Activated CD4-positive, alpha-beta T cell treated with anti-CD3 and anti-CD28 coated beads, Interleukin-2, amount 10 ng/mL, durations not matched to agents 24 days and 14 days (primary cell): ENCODE results near the gene PHF24. TPM values are rescaled to one million over a fixed set of nuclear protein-coding genes. Genes with fewer than 3 reads are reported as not detected.
A peak's percentile ranks its signal among the peaks of the same experiment; 100 is the strongest.

Source experiments
- DNase-seq: peaks from one replicate; pipeline ENCODE4 v3.0.0; 2022
- H3K27ac Mint-ChIP-seq: one replicate; pipeline ENCODE4 v1.8.0; 2022; ENCODE audit warnings: mild to moderate bottlenecking, mixed read lengths
- H3K27me3 Mint-ChIP-seq: one replicate; pipeline ENCODE4 v1.8.0; 2022; ENCODE audit warnings: mixed read lengths
- H3K36me3 Mint-ChIP-seq: one replicate; pipeline ENCODE4 v1.8.0; 2022; ENCODE audit warnings: low read depth, mild to moderate bottlenecking, mixed read lengths
- H3K4me1 Mint-ChIP-seq: one replicate; pipeline ENCODE4 v1.8.0; 2021; ENCODE audit warnings: mixed read lengths
- H3K4me3 Mint-ChIP-seq: one replicate; pipeline ENCODE4 v1.8.0; 2022; ENCODE audit warnings: mild to moderate bottlenecking, moderate library complexity, mixed read lengths
- H3K9me3 Mint-ChIP-seq: one replicate; pipeline ENCODE4 v1.8.0; 2021; ENCODE audit warnings: mixed read lengths
- intact Hi-C: fragments of 100-400 bp; cut with micrococcal nuclease; formaldehyde crosslinking; loops from one replicate; pipeline ENCODE4 v1.15.1; 2023
- total RNA-seq: library from RNA; stranded (reverse); gene quantifications from 2 replicates; pipeline ENCODE4 v1.2.3, GENCODE V29; 2022

The PHF24 gene
- total RNA-seq, 1 donor from 2014 or later: 0.14 TPM

- peak; percentile 85 for DNase-seq
- Mint-ChIP-seq H3K27me3 (no peaks in the 10 kb centered on the region), H3K27ac (peak overlapping the region; percentile 89), H3K9me3 (no peaks in the 10 kb centered on the region), H3K36me3 (peaks cover 5% of the 10 kb centered on the region), H3K4me1 (peaks cover 72% of the 10 kb centered on the region), H3K4me3 (peak overlapping the region; percentile 86)
- intact Hi-C loops: loop anchor here (1.0 to 5.0 kb wide), 5 partner anchors 26 to 286 kb away; partner anchors contain the start of gene PIGO
These were observed 30.3 kb downstream of the PHF24 start for GRCh38 chr9:34988218-34989002.

- Mint-ChIP-seq H3K36me3 (peaks cover 7% of the 10 kb centered on the region), H3K9me3 (no peaks in the 10 kb centered on the region), H3K27ac (peak within 1 kb of the TSS; percentile 89), H3K27me3 (no peaks in the 10 kb centered on the region), H3K4me3 (peak within 1 kb of the TSS; percentile 86), H3K4me1 (peaks cover 73% of the 10 kb centered on the region)
- peak; percentile 100 for DNase-seq
- intact Hi-C loops: loop anchor here (1.0 to 5.0 kb wide), 5 partner anchors 27 to 287 kb away; partner anchors contain the start of gene PIGO
These were observed 31.2 kb downstream of the PHF24 start, which contains the start of gene DNAJB5 for GRCh38 chr9:34989003-34989945. DNAJB5 (plus strand) TSS chr9:34989745; CDS start chr9:34990631, 886 bp downstream.

- H3K27ac Mint-ChIP-seq: peak overlapping the region; percentile 71
- peaks cover 71% of the 10 kb centered on the region for H3K4me1 Mint-ChIP-seq
- H3K9me3 Mint-ChIP-seq: no peaks in the 10 kb centered on the region
- peaks cover 9% of the 10 kb centered on the region for H3K36me3 Mint-ChIP-seq
- peak; percentile 86 for DNase-seq
- H3K27me3 Mint-ChIP-seq: no peaks in the 10 kb centered on the region
- H3K4me3 Mint-ChIP-seq: peak overlapping the region; percentile 86
- intact Hi-C loops: loop anchor here (1.0 to 5.0 kb wide), 6 partner anchors 28 to 288 kb away; partner anchors contain the start of gene PIGO
These were observed 32.0 kb downstream of the PHF24 start for GRCh38 chr9:34989946-34990635.

GRCh38 chr9:34990908-34991606, 33.0 kb downstream of the PHF24 start:
- Mint-ChIP-seq H3K4me3 (peak overlapping the region; percentile 86), H3K36me3 (peaks cover 11% of the 10 kb centered on the region), H3K4me1 (peaks cover 67% of the 10 kb centered on the region), H3K27ac (peak overlapping the region; percentile 87), H3K27me3 (no peaks in the 10 kb centered on the region), H3K9me3 (no peaks in the 10 kb centered on the region)
- intact Hi-C loops: loop anchor here (5.0 kb wide), 1 partner anchor 46 kb away; no protein-coding TSS in a partner anchor
- no peak for DNase-seq

GRCh38 chr9:34991607-34992375, 33.7 kb downstream of the PHF24 start:
- no peaks in the 10 kb centered on the region for H3K27me3 Mint-ChIP-seq

GRCh38 chr9:34992376-34992951, 34.4 kb downstream of the PHF24 start:
- peak; percentile 66 for DNase-seq
- H3K27ac Mint-ChIP-seq: peak overlapping the region; percentile 87
- peaks cover 55% of the 10 kb centered on the region for H3K4me1 Mint-ChIP-seq
- H3K9me3 Mint-ChIP-seq: no peaks in the 10 kb centered on the region
- no peaks in the 10 kb centered on the region for H3K27me3 Mint-ChIP-seq
- intact Hi-C loops: loop anchor here (1.0 to 5.0 kb wide), 2 partner anchors 9 to 45 kb away; no protein-coding TSS in a partner anchor
- peak overlapping the region; percentile 60 for H3K4me3 Mint-ChIP-seq
- H3K36me3 Mint-ChIP-seq: peaks cover 16% of the 10 kb centered on the region

More at GRCh38 chr9:34991607-34992375, 33.7 kb downstream of the PHF24 start:
- DNase-seq: peak; percentile 67
- Mint-ChIP-seq H3K36me3 (peaks cover 11% of the 10 kb centered on the region), H3K27ac (peak overlapping the region; percentile 87), H3K4me1 (peaks cover 60% of the 10 kb centered on the region), H3K4me3 (peak overlapping the region; percentile 60), H3K9me3 (no peaks in the 10 kb centered on the region)
- intact Hi-C loops: loop anchor here (1.0 to 5.0 kb wide), 2 partner anchors 10 to 46 kb away; no protein-coding TSS in a partner anchor

- Mint-ChIP-seq H3K9me3 (no peaks in the 10 kb centered on the region), H3K4me3 (peak overlapping the region; percentile 29), H3K4me1 (peaks cover 55% of the 10 kb centered on the region), H3K27ac (peak overlapping the region; percentile 86), H3K27me3 (no peaks in the 10 kb centered on the region), H3K36me3 (peaks cover 18% of the 10 kb centered on the region)
- DNase-seq: no peak
- intact Hi-C loops: loop anchor here (5.0 kb wide), 1 partner anchor 44 kb away; no protein-coding TSS in a partner anchor
These were observed 35.6 kb downstream of the PHF24 start for GRCh38 chr9:34993502-34994259.

- Mint-ChIP-seq H3K9me3 (no peaks in the 10 kb centered on the region), H3K27me3 (no peaks in the 10 kb centered on the region)
- intact Hi-C loops: loop anchor here (5.0 kb wide), 1 partner anchor 43 kb away; no protein-coding TSS in a partner anchor
These were observed 36.3 kb downstream of the PHF24 start for GRCh38 chr9:34994260-34994899.

GRCh38 chr9:34994900-34995669, 37.0 kb downstream of the PHF24 start:
- H3K27ac Mint-ChIP-seq: no peak overlapping the region
- no peaks in the 10 kb centered on the region for H3K9me3 Mint-ChIP-seq
- intact Hi-C loops: loop anchor here (5.0 kb wide), 1 partner anchor 42 kb away; no protein-coding TSS in a partner anchor
- H3K4me1 Mint-ChIP-seq: peaks cover 53% of the 10 kb centered on the region
- H3K27me3 Mint-ChIP-seq: no peaks in the 10 kb centered on the region
- H3K4me3 Mint-ChIP-seq: no peak overlapping the region
- H3K36me3 Mint-ChIP-seq: peaks cover 18% of the 10 kb centered on the region
- DNase-seq: no peak

More at GRCh38 chr9:34994260-34994899, 36.3 kb downstream of the PHF24 start:
- H3K4me1 Mint-ChIP-seq: peaks cover 54% of the 10 kb centered on the region
- peak overlapping the region; percentile 28 for H3K4me3 Mint-ChIP-seq
- H3K36me3 Mint-ChIP-seq: peaks cover 18% of the 10 kb centered on the region
- no peak for DNase-seq
- H3K27ac Mint-ChIP-seq: peak overlapping the region; percentile 86

- Mint-ChIP-seq H3K27me3 (no peaks in the 10 kb centered on the region), H3K4me3 (no peak overlapping the region), H3K36me3 (peaks cover 18% of the 10 kb centered on the region), H3K27ac (no peak overlapping the region), H3K4me1 (peaks cover 50% of the 10 kb centered on the region), H3K9me3 (no peaks in the 10 kb centered on the region)
- intact Hi-C loops: no loop called here
- DNase-seq: no peak
These were observed 37.6 kb downstream of the PHF24 start for GRCh38 chr9:34995670-34996060.
